HUES6 (cell line): ENCODE results near the gene IRF4.
"Not testable (repeated sequence)": the region's sequence is repeated elsewhere in the genome, so short reads cannot be mapped to it uniquely, and the experiment has no call there.

Source experiments
- H3K27ac ChIP-seq: 2 replicates; pipeline ENCODE4 v1.7.0; 2013; ENCODE audit warnings: low read depth, mild to moderate bottlenecking, low read length, inconsistent platforms
- H3K27me3 ChIP-seq: 2 replicates; pipeline ENCODE4 v1.6.1; 2013; ENCODE audit warnings: low read length; ENCODE audit not compliant: control insufficient read depth, insufficient read depth
- H3K36me3 ChIP-seq: 2 replicates; pipeline ENCODE4 v1.6.1; 2013; ENCODE audit warnings: low read length; ENCODE audit not compliant: control insufficient read depth, insufficient read depth
- H3K4me1 ChIP-seq: 2 replicates; pipeline ENCODE4 v1.6.1; 2013; ENCODE audit warnings: low read length; ENCODE audit not compliant: control insufficient read depth, insufficient read depth
- H3K4me3 ChIP-seq: 2 replicates; pipeline ENCODE4 v1.5.1; 2013; ENCODE audit warnings: low read depth, low read length
- H3K9ac ChIP-seq: one replicate; pipeline ENCODE4 v1.6.1; 2013; ENCODE audit warnings: mild to moderate bottlenecking, low read length
- H3K9me3 ChIP-seq: 2 replicates; pipeline ENCODE4 v1.6.1; 2013; ENCODE audit warnings: low read depth, low read length; ENCODE audit not compliant: control insufficient read depth, insufficient read depth

IRF4 gene

DNA sequence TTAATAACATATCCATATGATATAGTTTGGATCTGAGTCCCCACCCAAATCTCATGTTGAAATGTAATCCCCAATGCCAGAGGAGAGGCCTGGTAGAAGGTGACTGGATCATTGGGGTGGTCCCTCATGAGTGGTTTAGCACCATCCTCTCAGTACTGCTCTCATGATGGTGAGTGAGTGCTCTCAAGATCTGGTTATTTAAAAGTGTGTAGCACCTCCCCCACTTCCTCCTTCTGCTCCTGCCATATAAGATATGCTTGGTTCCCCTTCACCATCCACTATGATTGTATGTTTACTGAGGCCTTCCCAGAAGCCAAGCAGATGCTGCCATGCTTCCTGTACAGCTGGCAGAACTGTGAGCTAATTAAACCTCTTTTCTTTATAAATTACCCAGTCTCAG is 22.9 kb downstream of the IRF4 start:
- no peak overlapping the region for H3K9ac ChIP-seq
- H3K4me1 ChIP-seq: 0 out of 2 replicates have a peak, but pooled peaks cover 3% of the 10 kb centered on the region
- no peaks in the 10 kb centered on the region for H3K36me3 ChIP-seq
- no peak overlapping the region for H3K4me3 ChIP-seq
- no peak overlapping the region for H3K27ac ChIP-seq
- peaks cover 11% of the 10 kb centered on the region; the same call in 1 of the 2 replicates for H3K9me3 ChIP-seq
- no peaks in the 10 kb centered on the region for H3K27me3 ChIP-seq

DNA sequence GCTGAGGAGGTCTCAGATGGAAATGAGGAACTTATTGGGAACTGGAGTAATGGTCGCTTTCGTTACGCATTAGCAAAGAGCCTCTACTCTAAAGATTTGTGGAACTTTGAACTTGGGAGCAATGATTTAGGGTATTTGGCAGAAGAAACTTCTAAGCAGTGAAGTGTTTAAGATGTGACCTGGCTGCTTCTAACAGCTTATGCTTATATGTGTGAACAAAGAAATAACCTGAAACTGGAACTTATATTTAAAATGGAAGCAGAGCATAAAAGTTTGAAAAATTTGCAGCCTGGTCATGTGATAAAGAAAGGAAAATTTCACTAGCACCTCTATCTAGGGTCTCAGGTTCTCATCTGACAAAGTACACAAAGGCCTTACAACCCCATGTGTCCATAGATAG is 23.5 kb downstream of the IRF4 start:
- Histone ChIP-seq H3K4me1 (0 out of 2 replicates have a peak, but pooled peaks cover 3% of the 10 kb centered on the region), H3K27ac (no peak overlapping the region), H3K36me3 (no peaks in the 10 kb centered on the region), H3K9me3 (peaks cover 11% of the 10 kb centered on the region; the same call in 1 of the 2 replicates), H3K27me3 (no peaks in the 10 kb centered on the region), H3K4me3 (no peak overlapping the region), H3K9ac (no peak overlapping the region)

DNA sequence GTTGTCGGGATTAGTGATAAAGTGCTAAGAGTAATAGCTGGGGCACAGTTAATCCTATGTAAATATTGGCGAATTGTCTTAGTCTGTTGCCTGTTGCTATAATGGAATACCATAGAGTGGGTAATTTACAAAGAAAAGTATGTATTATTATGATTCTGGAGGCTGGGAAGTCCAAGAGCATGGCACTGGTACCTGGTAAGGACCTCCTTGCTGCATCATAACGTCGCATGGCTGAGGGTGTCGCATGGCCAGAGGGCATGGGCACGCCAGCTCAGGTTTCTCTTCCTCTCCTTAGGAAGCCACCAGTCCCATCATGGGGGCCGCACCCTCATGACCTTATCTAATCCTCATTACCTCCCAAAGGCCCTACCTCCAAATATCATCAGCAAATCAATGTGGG is 29.7 kb downstream of the IRF4 start:
- Histone ChIP-seq H3K27me3 (no peaks in the 10 kb centered on the region), H3K27ac (no peak overlapping the region), H3K9me3 (peaks cover 13% of the 10 kb centered on the region), H3K9ac (no peak overlapping the region), H3K4me3 (no peak overlapping the region), H3K4me1 (no peaks in the 10 kb centered on the region), H3K36me3 (no peaks in the 10 kb centered on the region)

DNA sequence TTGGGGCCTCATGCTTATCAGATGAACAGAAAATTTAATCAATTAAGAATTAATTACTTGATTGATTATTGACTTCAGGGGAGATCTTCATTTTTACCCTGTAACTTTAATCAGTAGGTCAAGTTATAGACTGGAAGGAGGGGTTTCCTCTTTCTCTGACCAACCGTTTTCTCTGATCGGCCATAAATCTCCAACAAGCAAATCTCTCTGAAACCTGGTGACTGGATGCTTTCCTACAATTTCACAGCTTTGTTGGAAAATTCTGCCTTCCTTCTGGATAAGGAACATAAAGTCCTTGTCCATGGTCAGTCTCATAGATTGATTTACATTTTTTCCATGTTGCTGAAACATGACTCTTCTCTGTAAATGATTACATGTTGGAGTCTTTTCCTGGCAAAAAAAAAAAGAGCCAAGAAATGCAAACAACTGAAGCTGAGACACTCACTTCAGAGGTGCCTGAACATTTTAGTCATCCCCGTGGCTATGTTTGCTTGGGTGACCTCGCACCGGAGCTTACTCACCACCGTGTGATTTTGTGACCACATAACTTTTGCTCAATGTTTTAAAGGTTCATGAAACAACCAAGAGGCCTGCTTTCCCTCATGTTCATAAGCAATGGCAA is 31.0 kb downstream of the IRF4 start:
- no peaks in the 10 kb centered on the region for H3K36me3 ChIP-seq
- no peak overlapping the region for H3K27ac ChIP-seq
- H3K9me3 ChIP-seq: peaks cover 18% of the 10 kb centered on the region
- no peak overlapping the region for H3K4me3 ChIP-seq
- no peak overlapping the region for H3K9ac ChIP-seq
- H3K27me3 ChIP-seq: no peaks in the 10 kb centered on the region
- H3K4me1 ChIP-seq: no peaks in the 10 kb centered on the region

DNA sequence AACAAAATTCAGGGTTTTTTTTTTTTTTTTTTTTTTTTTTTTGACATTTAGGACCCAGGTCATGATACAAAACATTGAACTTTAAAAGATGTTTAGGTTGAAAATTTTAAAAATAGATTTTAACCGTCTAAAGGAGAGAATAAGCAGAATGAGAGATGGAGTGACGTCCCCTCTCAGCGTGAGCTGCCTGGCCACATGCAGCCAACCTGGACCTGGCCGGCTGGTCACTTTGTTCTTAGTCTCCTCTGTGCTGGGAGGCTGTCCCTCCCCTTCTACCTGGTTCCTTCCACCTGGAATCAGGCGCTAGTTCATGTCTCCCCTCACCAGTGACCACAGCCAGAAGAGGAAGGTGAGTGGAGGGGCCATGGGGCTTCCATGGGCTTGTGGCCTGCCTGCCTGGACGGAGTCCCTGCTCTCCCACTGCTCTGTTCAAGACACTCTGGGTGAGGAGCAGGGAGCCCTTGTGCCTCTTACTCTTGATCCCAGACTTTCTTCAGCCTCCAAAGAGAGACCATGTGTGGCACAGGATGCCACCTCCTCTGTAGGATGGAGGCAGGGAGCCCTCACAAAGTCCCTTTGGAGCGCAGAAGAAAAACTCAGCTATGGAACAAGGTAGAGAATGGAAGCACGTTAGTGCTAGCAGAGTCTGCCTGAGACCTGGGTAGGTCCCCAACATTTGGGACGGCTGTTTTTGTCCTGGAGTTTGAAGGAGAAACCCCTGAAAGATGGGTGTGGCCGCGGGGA is 31.7 kb downstream of the IRF4 start:
- Histone ChIP-seq H3K4me1 (no peaks in the 10 kb centered on the region), H3K9me3 (peaks cover 21% of the 10 kb centered on the region), H3K4me3 (no peak overlapping the region), H3K27ac (no peak overlapping the region), H3K9ac (no peak overlapping the region), H3K27me3 (no peaks in the 10 kb centered on the region), H3K36me3 (no peaks in the 10 kb centered on the region)

DNA sequence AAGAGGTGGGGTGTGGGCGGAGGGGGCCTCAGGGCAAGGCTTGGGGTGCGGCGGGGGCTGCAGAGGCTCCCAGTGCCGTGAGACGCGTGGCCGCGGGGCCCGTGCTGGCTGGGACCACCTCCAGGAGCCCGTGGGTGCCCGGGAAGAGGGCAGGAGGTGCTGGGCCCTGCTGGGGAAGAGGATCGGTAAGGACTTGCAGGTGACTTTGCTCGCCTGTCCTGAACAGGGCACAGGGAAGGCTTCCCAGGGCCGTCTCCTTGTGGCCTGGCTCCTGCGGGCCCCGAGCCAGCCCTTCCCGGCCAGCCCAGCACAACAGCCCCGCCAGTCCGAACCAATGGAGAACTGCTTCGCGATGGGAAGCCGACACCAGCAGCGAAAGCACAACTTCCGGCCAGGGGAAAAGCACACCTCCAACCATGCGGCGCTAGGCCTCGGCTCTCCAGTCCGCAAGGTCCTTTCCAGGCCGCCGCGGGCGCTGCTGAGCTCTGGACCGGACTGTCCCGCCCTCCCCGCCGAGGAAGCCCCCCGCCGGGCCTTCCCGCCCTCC is 32.3 kb downstream of the IRF4 start:
- H3K4me1 ChIP-seq: no peaks in the 10 kb centered on the region
- no peak overlapping the region for H3K4me3 ChIP-seq
- H3K27me3 ChIP-seq: no peaks in the 10 kb centered on the region
- H3K36me3 ChIP-seq: no peaks in the 10 kb centered on the region
- H3K9ac ChIP-seq: no peak overlapping the region
- H3K27ac ChIP-seq: no peak overlapping the region
- peaks cover 21% of the 10 kb centered on the region for H3K9me3 ChIP-seq

DNA sequence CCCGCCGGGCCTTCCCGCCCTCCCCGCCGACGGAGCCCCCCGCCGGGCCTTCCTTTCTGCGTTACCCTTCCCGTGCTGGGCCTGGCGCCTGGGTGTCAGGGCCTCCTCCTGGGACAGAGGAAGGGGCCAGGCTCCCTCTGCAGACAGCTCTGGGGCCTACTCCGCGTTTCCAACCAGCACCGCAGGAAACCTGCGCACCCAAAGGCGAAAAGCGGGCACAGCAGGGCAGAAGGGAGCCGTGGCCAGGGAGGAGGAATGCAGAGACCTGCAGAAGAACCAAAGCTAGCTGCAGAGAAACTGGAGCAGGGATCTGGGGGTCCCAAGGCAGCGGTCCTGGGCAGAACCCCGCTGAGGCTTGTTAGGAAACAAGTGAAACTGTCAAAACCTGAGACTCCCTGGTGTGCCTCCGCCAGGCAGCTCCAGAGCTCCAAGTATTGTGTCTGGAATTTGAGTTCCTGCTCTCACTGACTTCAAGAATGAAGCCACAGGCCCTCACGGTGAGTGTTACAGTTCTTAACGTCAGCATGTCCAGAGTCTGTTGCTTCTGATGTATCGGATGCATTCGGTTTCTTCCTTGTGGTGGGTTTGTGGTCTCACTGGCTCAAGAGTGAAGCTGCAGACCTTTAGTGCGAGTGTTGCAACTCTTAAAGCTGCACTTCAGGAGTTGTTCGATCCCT is 33.3 kb downstream of the IRF4 start:
- Histone ChIP-seq H3K9me3 (peaks cover 21% of the 10 kb centered on the region), H3K4me1 (no peaks in the 10 kb centered on the region), H3K36me3 (no peaks in the 10 kb centered on the region), H3K27ac (no peak overlapping the region), H3K4me3 (no peak overlapping the region), H3K27me3 (no peaks in the 10 kb centered on the region), H3K9ac (no peak overlapping the region)

DNA sequence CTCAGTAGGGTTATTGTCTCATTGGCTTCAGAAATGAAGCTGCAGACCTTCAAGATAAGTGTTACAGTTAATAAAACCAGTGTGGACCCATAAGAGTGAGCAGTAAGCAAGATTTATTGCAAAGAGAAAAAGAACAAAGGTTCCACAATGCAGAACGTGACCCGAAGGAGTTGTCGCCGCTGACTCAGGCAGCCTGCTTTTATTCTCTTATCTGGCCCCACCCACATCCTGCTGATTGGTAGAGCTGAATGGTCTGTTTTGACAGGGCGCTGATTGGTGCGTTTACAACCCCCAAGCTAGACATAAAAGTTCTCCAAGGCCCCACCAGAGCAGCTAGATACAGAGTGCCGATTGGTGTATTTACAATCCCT is 33.9 kb downstream of the IRF4 start:
- H3K27me3 ChIP-seq, H3K27ac ChIP-seq, H3K9ac ChIP-seq, H3K4me3 ChIP-seq, H3K36me3 ChIP-seq, H3K4me1 ChIP-seq: not testable (repeated sequence)
- H3K9me3 ChIP-seq: peaks cover 21% of the 10 kb centered on the region

DNA sequence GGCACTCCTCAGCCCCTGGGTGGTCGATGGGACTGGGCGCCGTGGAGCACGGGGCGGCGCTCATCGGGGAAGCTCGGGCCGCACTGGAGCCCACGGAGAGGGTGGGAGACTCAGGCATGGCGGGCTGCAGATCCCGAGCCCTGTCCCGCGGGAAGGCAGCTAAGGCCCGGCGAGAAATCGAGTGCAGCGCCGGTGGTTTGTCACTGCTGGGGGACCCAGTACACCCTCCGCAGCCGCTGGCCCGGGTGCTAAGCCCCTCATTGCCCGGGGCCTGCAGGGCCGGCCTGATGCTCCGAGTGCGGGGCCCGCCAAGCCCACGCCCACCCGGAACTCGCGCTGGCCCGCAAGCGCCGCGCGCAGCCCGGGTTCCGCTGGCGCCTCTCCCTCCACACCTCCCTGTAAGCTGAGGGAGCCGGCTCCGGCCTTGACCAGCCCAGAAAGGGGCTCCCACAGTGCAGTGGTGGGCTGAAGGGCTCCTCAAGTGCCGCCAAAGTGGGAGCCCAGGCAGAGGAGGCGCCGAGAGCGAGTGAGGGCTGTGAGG is 34.7 kb downstream of the IRF4 start:
- H3K27ac ChIP-seq, H3K27me3 ChIP-seq, H3K4me3 ChIP-seq, H3K4me1 ChIP-seq, H3K36me3 ChIP-seq, H3K9ac ChIP-seq: not testable (repeated sequence)
- peaks cover 15% of the 10 kb centered on the region for H3K9me3 ChIP-seq

DNA sequence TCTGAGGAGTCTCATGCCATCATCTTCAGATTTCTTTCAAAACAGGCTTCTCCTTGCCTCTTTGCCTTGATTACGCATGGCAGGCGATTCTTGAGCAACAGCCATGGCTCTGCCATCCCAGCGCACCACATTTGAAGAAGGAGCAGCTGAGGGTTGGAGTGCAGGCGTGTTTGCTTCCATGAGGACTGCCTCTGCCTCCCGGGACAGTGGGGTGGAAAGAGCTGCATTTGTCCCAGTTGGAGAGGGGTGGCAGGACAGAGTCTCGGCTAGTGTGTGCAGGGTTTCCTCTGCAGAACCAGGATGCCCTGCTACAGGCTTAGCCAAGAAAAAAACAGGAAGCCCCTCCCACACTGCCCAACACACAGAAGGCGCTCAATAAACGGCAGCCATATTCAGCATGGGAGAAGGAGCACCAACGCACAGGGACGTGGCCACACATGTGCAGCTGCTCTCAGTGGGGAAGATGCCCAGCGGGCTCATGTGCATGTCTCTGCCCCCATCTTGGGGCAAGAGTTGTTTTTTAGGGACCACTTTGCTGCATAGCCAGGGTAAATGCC is 36.6 kb downstream of the IRF4 start:
- Histone ChIP-seq H3K27me3 (no peaks in the 10 kb centered on the region), H3K4me3 (no peak overlapping the region), H3K9me3 (peaks cover 15% of the 10 kb centered on the region), H3K9ac (no peak overlapping the region), H3K36me3 (no peaks in the 10 kb centered on the region), H3K4me1 (no peaks in the 10 kb centered on the region), H3K27ac (no peak overlapping the region)
